ENCODE results near the gene COL7A1. TPM values are rescaled to one million over a fixed set of nuclear protein-coding genes. Genes with fewer than 3 reads are reported as not detected.

COL7A1 gene
- total RNA-seq, 4 donors from 2014 or later, result 3.1 to 15.7 (median 15.0) TPM

DNA sequence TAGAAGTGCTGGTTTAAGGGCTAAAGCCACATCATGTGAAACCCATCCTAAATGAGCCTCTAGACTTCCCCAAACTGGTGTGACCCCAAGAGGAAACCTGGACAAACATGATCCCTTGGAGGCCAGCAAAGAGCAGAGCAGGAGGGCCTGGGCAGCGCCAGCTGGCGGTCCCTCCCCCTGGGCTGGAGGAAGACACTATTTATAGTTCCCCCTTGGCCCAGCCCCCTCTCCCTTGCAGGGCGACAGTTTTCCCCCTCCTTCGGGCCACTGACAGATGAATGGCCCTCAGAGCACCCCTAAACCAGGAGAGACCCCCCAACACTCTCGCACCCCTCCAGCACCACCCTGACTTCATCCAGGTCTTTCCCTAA, 34.5 kb downstream of the COL7A1 start:
- Histone ChIP-seq H3K9me3 (no peaks in the 10 kb centered on the region), H3K27ac (peak overlapping the region; percentile 21 to 92 (median 52)), H3K27me3 (no peaks in the 10 kb centered on the region), H3K36me3 (no peaks in the 10 kb centered on the region), H3K4me3 (peak overlapping the region in 1 of 4 donors; percentile 32), H3K4me1 (peaks cover 0 to 84% (median 43%) of the 10 kb centered on the region in 4 donors)
- 3 to 15% methylated on average over 5 of the region's 5 CpGs for WGBS, 2 donors
- DNase-seq (ENCODE audit: low spot score in 2 of 2), result no peak
- TF ChIP-seq EP300 (IDR thresholded peaks at IDR 0.05) (no peak), CTCF (IDR thresholded peaks at IDR 0.05) (no peak), POLR2A (IDR thresholded peaks at IDR 0.05) (no peak)

- Histone ChIP-seq H3K4me3 (no peak overlapping the region), H3K4me1 (peaks cover 0 to 68% (median 38%) of the 10 kb centered on the region in 4 donors), H3K27ac (peak overlapping the region in 3 of 4 donors; percentile 50 to 81 (median 72)), H3K9me3 (no peaks in the 10 kb centered on the region), H3K27me3 (no peaks in the 10 kb centered on the region), H3K36me3 (no peaks in the 10 kb centered on the region)
- WGBS, 2 donors, result 64 to 68% methylated on average over 6 of the region's 6 CpGs
- DNase-seq (ENCODE audit: low spot score in 2 of 2), result peak; percentile 21 to 45
- TF ChIP-seq EP300 (IDR thresholded peaks at IDR 0.05), result no peak
- TF ChIP-seq CTCF (IDR thresholded peaks at IDR 0.05), result peak in 1 of 5 experiments; percentile 25
- TF ChIP-seq POLR2A (IDR thresholded peaks at IDR 0.05), result peak in 1 of 2 donors; percentile 8
These were observed 36.5 kb downstream of the COL7A1 start for GRCh38 chr3:48558493-48559134.

GRCh38 chr3:48556796-48557626, 38.1 kb downstream of the COL7A1 start, which contains the start of gene PFKFB4:
TSS of gene PFKFB4 (minus strand) at chr3:48556803. CDS start at chr3:48556777, 26 bp downstream.
- DNase-seq (ENCODE audit: low spot score in 2 of 2), result peak; percentile 98
- H3K4me3 ChIP-seq, result peak within 1 kb of the TSS; percentile 36 to 69 (median 64)
- TF ChIP-seq POLR2A (IDR thresholded peaks at IDR 0.05) (peak in 1 of 2 donors; percentile 57), EP300 (IDR thresholded peaks at IDR 0.05) (peak; percentile 74 to 96), CTCF (IDR thresholded peaks at IDR 0.05) (peak in 2 of 5 experiments; percentile 12 to 40)
- H3K27me3 ChIP-seq, result no peaks in the 10 kb centered on the region
- no peaks in the 10 kb centered on the region for H3K36me3 ChIP-seq
- H3K4me1 ChIP-seq, result peaks cover 0 to 57% (median 33%) of the 10 kb centered on the region in 4 donors
- no peaks in the 10 kb centered on the region for H3K9me3 ChIP-seq
- H3K27ac ChIP-seq, result peak within 1 kb of the TSS; percentile 39 to 83 (median 79)
- 0 to 1% methylated on average over 22 to 40 of the region's 53 CpGs for WGBS, 2 donors

GRCh38 chr3:48555949-48556795, 39.0 kb downstream of the COL7A1 start:
- Histone ChIP-seq H3K4me3 (peak overlapping the region; percentile 36 to 69 (median 62)), H3K27me3 (no peaks in the 10 kb centered on the region), H3K4me1 (peaks cover 0 to 52% (median 32%) of the 10 kb centered on the region in 4 donors), H3K36me3 (no peaks in the 10 kb centered on the region), H3K27ac (peak overlapping the region; percentile 39 to 83 (median 78)), H3K9me3 (no peaks in the 10 kb centered on the region)
- 16 to 17% methylated on average over 25 to 29 of the region's 29 CpGs for WGBS, 2 donors
- DNase-seq (ENCODE audit: low spot score in 2 of 2), result no peak
- TF ChIP-seq POLR2A (IDR thresholded peaks at IDR 0.05) (no peak), CTCF (IDR thresholded peaks at IDR 0.05) (no peak), EP300 (IDR thresholded peaks at IDR 0.05) (no peak)

Data from tibial nerve (tissue), 4 donors.